HG03103 (cell line): ENCODE measurements around the gene CACNA1D.
"Not testable (repeated sequence)": the region's sequence is repeated elsewhere in the genome, so short reads cannot be mapped to it uniquely, and the experiment has no call there.

ENCODE experiments used
- ATAC-seq: cut with Tn5 transposase; IDR thresholded peaks from one replicate; pipeline ENCODE4 v1.9.1; 2021; ENCODE audit warnings: low read depth; ENCODE audit not compliant: unreplicated experiment

CACNA1D gene

DNA sequence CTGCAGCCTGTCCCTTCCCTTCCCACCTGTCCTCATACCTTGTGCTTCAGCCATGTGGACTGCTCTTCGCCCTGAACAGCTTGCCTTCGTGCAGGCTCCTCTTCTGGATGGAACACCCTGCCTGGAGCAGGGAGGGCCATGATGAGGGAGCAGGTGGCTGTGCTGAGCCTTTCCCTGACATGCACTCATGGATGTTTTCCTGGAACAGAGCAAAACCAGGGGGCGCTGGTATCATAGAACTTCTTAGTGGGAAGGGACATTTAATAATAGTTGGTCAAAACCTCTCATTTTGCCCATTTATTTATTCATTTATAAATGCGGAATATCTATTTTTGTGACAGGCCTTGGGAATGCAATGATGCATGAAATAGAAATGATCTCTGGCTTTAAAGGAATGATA lies 149.3 kb downstream of the CACNA1D start:
- no peak for ATAC-seq

DNA sequence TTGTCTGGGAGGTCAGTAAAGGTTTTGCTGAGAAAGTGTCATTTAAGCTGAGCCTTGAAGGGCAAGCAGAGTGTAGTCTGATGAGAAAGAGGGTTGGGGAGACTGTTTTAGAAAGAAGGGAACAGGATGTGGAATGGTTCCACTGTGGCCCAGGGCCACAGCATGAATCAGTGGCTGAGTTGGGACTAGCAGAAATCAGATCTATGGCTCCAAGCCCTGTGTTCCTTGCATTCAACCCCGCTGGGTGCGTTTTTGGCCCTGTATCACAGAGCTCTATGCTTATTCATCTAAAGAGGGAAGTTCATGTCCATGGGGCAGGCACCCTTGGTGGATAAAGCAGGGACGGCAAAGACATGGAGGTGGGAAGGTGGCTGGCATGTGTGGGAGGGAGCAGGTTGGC lies 151.3 kb downstream of the CACNA1D start:
- ATAC-seq = no peak

DNA sequence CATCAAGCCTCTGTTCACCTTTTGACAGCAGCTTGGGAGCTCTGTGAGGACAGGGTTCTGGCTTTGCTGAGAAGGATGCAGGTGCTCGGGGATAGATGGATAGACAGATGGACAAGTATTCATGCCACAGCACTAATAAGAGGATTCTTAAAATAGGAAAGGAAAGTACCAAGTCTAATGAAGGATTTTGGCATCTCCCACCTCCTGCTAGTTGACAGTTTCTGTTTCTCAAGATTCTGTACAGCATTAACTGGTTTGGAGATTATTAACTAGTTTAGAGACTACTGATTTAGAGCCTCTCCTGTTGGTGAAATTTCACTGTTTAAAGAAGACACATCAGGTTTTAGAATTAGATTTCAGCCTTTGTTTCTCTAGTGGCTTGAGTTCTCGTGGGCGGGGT lies 152.3 kb downstream of the CACNA1D start:
- ATAC-seq = no peak

DNA sequence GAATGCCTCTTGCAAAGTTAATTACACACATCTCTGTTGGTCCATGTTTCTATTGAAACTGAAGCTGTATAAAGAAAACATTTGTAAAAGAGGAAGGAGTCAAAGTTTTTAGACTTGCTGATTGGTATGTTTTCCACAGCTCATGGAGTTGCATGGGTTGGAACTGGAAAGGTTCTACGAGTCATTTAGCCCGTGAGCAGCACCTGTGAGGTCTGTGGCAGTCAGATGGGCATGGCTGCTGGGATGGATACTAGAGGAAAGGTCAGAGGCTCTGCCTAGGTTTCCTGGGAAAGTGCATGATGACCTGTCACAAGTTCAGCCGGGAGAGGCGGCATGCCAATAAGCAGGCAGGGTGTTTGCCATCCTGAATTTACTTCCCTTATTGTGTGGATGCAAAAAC lies 155.4 kb downstream of the CACNA1D start:
- ATAC-seq = no peak

DNA sequence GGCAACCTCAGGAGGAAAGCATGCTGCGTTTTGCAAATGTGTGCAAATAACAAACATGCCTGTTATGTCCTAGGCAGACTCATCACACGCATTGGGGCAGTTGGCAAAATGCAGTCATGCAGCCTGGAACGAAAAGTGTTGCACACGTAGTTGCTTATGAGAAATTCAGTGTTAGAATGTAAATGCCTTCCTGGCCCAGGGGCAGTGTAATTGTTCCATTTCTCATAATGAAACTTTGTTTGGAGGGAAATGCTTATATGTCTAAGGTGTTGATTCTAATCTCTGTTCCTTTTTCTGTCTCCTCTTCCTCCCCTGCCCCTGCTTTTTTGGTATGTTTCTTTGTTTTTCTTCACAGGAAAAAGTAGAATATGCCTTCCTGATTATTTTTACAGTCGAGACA lies 156.0 kb downstream of the CACNA1D start:
- peak; percentile 77 for ATAC-seq

DNA sequence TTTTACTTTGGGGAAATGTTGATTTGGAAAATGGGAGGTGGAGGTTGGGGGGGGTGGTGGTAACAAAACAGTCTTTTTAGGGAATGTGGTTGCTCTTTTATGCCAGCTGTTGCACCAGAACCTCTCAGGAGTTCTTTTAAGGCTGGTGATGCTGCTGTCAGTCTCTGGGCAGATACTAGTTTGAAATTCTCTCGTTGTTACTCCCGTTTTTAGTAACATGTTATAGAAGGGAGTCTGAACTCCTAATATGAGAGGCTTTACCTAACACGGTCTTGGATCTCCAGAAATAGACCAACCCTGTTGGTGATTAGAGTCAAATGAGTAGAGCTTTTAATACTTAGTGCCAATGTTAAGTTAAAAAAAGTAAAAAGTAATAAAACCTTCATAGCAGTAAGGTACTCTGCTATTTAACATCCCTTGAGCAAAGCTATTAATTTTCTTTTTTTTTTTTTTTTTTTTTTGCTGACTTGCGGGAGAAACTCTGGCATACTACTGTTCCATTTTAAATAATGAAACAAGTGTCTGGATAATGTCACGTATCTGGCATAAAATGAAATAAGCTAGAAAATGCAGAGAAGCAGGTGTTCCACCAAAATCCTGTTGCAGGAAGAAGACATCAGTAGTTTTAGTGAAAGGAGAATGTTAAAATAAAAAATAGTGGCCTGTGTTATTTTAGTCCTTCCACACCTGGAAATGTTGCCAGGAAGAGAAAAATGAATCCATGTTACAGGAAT lies 156.7 kb downstream of the CACNA1D start:
- ATAC-seq = no peak

DNA sequence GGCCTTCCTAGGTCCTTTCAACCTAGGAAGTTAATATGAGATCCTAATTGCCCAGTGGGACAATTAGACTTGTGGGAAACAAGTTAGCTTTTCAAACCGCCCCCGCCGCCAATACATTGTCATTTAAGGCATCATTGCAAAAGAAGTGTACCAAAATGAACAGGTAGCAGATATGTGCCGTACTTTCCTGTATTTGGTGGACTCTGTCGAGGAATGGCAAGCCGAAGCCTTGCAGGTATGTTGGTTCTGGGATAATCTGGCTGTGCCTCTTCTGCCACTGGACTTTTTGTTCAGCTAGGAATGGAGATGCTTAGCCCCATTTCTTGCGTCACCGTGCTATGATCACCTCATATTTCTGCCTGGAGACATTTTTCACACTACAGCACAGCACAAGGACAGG lies 157.5 kb downstream of the CACNA1D start:
- no peak for ATAC-seq

DNA sequence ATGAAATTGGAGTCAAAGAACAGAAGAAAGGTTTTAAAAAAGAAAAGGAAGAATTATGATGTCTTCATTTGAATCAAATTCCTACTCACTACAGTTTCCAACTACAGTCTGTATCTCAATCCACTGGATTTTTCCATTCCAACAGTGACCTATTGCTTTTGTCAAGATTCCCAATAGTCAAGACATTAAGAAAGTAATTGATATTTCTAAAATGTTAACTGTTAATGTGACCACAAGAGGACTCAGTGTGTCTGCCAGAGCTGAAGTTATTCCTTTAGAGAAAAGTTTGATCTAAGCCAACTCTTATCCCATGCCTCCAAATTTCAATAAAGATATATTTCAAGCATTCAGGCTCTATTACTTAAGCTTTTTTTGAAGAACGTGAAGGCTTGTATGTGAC lies 163.2 kb downstream of the CACNA1D start:
- ATAC-seq = no peak

DNA sequence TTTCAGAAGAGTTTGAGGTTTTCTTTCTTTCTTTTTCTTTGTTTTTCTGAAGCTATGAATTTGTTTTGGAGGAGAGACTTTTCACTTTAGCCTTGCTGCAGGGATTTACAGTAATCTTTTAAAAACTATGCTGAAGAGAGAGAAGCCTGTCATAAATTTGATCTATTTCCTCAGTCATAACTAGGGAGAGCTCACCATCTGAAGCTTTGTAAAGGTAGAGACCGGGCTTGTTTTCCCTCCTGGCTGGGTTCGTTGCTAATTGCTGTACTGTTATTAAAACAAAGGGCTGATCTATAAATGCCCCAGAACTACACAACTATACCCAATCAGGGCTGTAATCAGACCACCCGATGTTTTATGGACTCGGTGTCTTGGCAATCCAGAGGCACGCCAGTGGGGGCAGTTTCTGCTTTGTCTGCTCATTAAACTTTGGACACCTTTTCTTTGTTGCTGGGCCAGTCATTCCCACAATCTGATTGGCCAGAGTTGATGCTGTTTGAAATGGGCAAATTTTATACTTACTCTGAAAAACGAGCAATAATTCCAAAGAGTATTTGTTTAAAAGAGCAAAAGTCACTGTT lies 164.3 kb downstream of the CACNA1D start:
- ATAC-seq = no peak

DNA sequence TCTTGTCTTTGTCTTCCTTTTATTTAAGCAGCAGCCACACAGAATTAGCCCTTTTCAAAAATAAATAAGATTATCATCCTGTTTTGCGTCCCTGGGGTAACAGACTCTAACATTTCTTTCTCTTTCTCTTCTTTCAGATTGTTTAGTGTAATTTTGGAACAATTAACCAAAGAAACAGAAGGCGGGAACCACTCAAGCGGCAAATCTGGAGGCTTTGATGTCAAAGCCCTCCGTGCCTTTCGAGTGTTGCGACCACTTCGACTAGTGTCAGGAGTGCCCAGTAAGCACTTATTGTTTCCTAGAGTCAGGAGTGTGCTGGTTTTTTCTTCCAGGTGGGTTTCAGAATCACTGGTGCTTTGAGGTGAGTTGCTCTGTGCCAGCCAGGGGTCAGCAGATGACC lies 165.6 kb downstream of the CACNA1D start:
- no peak for ATAC-seq

DNA sequence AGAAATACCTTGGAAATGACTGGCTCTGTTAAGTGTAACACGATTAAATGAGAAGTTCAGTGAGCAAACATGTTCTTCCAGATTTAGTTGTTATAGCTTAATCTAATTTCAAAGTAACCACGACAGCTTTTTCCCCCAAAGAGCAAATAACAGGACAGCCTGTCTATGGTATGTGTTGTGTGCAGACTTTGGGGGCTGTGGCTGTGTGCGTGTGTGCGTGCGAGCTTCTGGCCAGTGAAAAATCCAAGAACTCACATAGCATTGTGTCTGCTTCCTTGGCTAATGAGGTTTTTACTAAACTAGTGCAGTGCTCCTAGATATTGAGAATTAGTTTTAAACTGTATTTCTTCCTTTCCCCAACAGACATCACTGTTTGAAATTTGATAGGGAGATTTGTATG lies 167.1 kb downstream of the CACNA1D start:
- no peak for ATAC-seq

DNA sequence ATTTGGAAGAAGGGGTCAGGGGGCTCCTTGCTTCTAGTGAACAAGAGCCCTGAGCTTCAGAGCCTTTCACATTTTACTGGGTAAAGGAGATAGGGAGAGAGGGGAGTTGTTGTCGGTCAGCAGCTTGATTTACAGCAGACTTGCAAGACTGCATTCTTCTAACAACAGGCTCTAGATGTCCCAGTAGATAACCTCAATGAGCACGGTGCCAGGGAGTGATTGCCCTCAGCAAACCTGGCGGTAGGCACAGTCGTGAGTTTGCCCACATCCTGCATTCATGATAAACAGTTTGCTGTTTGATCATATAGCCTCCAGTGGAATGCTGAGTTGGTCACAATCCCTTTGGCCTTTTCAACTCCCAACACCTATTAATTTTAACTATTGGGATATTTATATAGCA lies 170.4 kb downstream of the CACNA1D start:
- not testable (repeated sequence) for ATAC-seq

DNA sequence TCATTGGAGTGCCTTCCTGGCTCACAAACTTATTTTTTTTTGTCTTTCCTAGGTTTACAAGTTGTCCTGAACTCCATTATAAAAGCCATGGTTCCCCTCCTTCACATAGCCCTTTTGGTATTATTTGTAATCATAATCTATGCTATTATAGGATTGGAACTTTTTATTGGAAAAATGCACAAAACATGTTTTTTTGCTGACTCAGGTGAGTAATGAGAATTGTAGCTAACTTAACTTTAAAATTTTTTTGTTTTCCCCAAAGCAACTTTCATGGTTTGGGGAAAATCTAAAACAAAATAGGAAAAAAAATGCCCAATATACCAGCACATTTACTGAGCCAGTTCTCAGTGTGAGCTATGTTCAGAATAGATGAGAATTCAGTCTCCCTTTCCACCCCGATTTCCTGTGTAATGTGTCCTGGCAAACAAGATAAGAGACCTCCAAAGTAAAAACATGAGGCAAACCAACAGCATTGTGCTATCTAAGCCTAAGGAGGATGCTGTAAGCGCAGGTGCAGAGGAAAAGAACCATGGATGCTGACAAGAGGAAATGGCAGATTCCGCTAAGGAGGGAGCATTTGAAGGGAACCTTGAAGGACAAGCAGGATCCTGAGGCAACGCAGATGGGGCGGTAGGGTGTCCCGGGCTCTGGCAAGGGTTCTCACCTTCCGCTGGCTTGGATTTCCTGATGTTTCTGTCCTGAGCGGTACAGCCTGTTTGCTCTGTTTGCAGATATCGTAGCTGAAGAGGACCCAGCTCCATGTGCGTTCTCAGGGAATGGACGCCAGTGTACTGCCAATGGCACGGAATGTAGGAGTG lies 171.4 kb downstream of the CACNA1D start:
- no peak for ATAC-seq

DNA sequence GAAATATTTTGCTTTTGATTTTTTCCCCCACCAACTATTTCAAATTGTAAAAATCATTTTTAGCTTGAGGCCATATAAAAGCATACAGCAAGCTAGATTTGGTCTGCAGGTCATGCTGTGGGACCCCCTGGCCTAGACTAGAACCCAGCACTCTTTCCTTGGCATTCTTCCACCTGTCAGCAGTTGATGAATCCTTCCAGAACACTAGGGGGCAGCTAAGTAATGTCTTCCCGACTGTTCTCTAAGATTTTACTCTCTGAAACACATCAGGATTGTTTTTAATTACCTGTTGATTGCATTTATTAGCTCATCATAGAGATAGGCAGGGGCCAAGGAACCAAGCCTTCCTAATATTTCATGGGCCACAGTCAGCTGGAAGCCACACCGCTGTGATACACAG lies 174.5 kb downstream of the CACNA1D start:
- ATAC-seq = no peak

DNA sequence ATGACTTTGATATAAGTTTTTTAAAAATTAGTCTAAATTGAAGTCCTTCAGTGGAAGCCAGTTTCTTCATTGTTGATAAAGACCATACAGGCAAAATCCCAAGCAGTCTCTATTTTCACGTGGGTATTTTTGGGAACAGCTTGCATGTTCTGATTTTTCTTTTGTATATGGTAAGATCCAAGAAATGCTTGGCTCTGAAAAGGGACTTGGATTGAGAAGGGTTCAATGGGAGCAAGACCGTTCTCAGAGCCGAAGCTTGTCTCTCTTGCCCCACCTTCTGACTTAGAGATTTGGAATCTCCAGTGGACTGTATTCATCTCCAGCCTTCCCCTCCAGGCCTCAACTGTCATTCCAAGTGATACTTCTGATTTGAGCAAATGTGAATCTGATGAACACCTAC lies 176.3 kb downstream of the CACNA1D start:
- ATAC-seq = no peak

DNA sequence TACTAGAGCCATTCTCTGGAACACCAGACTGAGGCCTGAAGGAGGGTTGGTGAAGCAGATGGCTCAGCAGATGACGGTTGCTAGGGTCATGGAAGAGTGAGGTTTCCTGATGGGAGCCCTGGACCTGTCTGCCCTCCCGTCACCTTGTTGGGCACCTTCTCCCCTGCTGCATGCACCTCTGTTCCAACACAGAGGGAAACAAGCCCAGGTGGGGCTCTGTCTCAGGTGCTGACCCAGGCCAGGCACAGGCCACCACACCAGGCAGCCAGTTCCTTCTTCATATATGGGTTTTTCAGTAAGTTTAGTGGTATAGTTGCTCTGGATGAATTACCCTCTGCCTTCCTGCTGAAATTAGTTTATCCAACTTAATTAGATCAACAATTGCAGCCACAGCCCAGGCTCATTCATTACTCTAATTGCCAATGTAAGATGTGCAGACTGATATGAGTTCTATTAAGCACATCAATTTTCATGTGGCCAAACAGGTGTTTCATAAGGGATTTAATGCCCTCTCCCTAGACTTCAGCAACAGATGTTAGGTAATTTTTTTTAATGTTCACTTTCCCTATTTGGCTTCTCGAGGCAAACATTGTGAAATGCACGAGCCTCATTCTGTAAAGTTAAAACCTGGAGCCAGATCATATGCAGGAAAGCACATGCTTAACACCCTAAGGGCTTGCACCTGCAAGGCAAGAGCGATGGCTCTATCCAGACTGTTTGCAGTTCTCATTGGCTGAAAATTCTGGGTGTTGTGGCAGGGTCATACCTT lies 177.0 kb downstream of the CACNA1D start:
- no peak for ATAC-seq

DNA sequence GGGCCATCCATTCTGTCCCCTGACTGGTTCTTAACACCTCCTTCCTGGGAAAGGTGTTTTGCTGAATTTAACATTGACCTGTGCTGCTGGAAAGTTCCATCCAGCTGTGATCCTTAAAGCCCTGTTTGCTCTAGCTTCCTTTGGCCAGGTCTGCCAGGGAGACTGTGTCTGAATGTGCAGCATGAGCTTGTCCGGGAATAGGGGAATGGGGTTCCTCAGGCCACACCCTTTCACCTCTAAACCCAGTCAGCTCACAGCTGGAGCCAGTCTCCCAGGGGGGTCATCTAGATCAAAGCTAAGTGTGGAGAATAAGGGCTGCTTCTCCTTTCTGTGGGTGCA lies 177.5 kb downstream of the CACNA1D start:
- no peak for ATAC-seq

DNA sequence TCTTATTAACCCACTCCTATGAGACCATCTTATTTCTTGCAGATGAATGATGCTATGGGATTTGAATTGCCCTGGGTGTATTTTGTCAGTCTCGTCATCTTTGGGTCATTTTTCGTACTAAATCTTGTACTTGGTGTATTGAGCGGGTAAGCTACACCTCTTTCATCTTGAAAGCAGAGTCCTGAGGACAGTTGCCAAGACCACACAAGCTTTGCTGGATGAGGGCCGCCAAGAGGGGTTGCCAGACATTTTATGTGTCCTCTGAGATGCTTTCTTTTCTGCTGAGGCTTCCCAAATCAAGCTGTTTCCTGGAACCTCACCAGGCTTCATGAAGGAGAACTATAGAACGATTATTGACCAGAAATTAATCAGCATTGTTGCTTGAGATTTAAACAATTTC lies 178.6 kb downstream of the CACNA1D start:
- ATAC-seq = no peak

DNA sequence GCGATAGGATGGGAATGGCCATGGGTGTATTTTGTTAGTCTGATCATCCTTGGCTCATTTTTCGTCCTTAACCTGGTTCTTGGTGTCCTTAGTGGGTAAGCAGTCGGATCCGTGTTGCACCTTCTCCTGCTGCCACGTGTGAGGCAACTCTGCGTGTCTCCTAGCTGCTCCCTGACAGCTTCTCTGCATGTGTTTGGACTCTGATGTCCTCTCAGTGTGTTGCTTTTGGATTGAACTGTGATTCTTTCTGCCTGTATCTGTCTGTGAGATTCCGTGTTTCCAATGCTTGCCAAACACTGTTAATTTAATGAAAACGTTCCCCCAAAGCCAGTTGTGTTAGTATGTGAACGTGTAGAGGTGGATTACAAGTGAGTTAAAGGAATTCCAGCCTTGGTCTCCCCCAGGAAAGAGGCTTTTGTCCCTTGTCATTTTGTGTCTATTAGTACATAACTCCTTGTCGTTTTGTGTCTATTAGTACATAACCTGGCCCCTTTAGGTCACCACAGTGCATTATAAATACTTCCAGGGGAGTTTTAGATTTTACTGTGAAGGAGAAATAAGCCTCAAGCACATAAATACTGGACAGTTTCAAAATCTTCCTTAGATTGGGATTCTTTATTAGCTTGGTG lies 179.4 kb downstream of the CACNA1D start:
- no peak for ATAC-seq

DNA sequence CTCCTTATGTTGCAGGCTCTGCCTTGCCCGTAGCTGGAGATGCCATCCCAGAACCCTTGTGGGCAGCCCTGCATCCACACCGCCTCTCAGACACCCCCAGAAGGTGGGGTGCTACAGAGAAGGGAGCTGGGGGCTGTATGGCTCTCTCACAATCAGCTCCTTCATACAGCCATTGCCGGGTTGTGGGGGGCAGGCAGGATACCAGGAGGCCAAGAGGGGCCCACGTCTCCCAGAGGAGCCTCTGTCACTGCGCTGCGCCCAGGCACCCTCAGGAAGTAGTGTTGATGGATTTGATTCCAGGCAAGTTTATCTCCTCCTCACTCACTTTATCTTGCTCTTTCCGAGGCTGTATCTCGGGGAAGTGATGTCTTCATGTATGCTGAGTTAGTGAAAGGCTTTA lies 180.2 kb downstream of the CACNA1D start:
- no peak for ATAC-seq
